SH-SY5Y (cell line): Measurements from ENCODE around the gene STK35.

Source experiments
- GATA2 ChIP-seq: IDR thresholded peaks from 2 replicates; pipeline ENCODE4 v1.6.1; 2011; ENCODE audit warnings: mild to moderate bottlenecking, low read depth, low read length
- GATA3 ChIP-seq: IDR thresholded peaks from 2 replicates; pipeline ENCODE4 v1.6.1; 2011; ENCODE audit warnings: low read depth, mild to moderate bottlenecking, low read length, moderate library complexity

GRCh38 chr20:2141600-2142575 lies 40.3 kb downstream of the STK35 start:
- TF ChIP-seq GATA3 (no peak), GATA2 (no peak)
